ENCODE results near the gene DNASE1L1.

Gene DNASE1L1

GRCh38 chrX:154365997-154366665 lies 42.9 kb downstream of the DNASE1L1 start:
- no peak for DNase-seq

GRCh38 chrX:154365052-154365600 lies 43.9 kb downstream of the DNASE1L1 start:
- DNase-seq: no peak

GRCh38 chrX:154363706-154364439 lies 45.2 kb downstream of the DNASE1L1 start:
- no peak for DNase-seq

DNA sequence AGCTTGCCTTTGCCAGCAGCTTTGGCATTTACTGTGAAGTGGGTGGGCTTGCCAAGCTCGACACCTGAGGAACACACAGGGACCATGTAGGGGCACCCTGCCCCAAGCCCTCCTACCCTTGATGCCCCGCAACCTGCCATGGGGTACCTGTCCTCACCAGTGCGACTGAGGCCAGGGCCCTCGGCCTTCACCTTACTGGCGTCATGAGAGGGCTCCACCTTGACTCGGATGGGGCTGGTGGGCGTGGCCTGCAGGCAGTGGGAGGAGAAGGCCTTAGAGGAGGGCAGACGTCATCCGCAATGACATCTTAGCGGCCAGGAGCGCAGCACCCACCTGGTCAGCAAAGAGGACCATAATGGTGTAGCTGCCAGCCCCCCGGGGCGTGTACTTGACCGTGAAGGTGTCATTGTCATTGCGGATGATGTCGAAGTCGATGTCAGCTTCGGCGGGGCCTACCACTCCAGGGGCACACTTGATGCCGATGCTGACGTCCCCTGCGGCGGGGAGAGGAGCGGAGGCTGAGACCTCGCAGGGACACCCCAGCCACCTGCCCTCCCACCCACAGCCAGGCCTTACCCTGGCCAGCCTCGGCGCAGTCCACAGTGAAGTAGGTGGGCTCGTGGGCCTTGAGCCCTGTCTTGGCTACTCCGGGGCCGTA lies 46.8 kb downstream of the DNASE1L1 start:
- DNase-seq: no peak

GRCh38 chrX:154360155-154360713 lies 48.8 kb downstream of the DNASE1L1 start:
- no peak for DNase-seq

- no peak for DNase-seq
These were observed 49.5 kb downstream of the DNASE1L1 start for GRCh38 chrX:154359362-154360154.

GRCh38 chrX:154358829-154359228 lies 50.2 kb downstream of the DNASE1L1 start:
- no peak for DNase-seq

DNA sequence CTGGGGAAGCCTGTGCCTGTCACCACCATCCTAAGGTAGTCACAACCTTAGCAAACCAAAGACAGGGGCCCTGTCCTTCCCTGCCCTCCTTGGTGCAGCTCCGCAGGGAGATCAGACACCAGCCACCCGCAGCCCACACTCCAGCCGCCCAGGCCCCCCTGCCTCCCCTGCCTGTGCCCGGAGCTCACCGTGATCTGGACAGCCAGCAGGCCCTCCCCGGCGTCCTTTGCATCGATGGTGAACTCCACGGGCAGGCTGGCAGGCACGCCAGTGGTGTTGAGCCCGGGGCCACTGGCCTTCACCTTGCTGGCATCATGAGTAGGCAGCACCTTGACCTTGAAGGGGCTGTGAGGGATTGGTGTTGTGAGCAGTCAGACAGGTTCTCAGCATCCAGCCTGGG lies 51.0 kb downstream of the DNASE1L1 start:
- DNase-seq: no peak

GRCh38 chrX:154357205-154357604 lies 51.8 kb downstream of the DNASE1L1 start:
- no peak for DNase-seq

- no peak for DNase-seq
These were observed 52.5 kb downstream of the DNASE1L1 start for GRCh38 chrX:154356596-154356995.

DNA sequence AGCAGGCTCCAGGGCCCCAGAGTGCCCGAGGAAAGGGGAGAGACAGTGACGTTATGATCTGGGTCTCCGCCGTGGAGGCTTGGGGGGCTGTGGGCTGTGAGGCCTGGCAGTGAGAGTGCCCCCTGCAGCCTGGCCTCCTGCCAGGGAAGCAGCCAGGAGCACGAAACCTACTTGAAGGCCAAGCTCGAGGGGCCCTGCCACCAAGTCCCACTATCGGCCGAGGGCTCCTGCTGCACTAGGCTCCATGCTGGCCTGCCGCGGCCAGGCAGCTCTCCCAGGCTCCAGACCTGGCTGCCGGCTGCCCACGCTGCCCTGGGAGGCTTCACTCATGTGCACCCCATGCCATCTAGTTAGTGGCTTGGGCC lies 53.3 kb downstream of the DNASE1L1 start:
- no peak for DNase-seq

DNA sequence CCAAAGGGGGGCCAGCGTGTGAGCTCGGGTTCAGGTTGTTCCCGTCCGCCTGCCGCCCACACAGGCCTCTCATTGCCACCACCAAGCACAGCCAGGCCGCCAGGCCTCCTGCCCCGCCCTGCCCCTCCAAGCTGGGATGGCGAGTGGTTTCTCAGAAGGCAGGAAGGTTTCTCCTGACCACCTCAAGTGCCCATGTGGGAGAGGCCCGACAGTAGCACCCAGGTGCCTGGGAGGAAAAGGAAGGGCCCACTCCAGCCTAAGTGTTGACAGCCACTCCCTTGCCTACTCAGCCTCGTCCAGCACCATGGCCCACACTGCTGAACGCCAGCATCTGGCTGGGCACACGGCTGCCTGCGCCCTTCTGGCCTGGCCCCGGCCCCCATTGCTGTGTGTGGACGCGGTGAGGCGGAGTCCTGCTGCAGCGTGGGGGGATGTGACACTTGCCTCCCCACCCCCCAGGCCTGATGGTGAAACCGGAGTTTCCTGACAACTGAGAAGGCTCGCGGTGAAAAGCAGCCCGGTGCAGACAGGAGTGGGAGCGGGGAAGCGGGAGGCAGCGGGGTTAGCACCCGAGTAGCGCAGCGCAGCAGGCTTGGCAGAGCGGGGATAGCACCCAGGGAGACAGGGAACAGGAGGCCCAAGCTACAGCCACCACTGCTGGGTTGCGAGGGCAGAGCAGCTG lies 53.8 kb downstream of the DNASE1L1 start:
- DNase-seq: no peak

DNA sequence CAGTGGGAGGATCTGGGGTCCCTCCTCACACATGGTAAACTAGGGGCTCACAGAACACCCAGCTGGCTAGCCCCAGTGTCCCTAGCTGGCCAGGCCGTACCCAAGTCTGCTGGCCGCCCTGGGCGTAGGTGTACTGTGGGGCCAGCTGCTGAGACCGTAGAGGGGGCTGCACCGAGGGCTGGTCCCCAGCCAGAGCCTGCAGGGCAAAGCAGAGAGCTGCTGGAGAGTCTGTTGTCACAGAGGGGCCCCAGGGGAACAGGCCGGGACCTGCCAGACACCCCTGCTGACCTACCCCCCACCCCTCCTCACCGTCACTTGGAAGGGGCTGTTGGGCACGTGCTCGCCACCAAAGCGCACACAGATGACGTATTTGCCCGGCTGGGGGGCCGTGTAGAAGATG lies 54.5 kb downstream of the DNASE1L1 start:
- no peak for DNase-seq

GRCh38 chrX:154354013-154354412 lies 55.0 kb downstream of the DNASE1L1 start:
- no peak for DNase-seq

- DNase-seq: no peak
These were observed 55.7 kb downstream of the DNASE1L1 start for GRCh38 chrX:154353172-154353843.

DNA sequence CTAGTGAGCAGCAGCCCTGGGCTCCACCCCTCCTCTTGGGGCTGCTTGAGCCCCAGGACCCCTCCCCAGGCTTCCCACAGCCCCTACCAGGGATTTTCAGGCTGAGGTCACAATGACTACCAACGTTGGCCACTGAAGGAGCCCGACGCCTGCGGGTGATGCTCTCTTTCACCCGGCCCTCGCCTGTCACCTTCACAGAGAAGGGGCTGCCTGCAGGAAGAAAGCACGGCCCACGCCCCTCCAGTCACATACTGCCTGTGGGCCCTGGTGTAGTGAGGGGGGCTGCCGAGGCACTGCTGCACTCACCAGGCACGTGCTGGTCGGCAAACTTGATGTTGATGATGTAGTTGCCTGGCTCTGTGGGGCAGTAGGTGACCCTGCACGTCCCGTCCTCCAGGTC lies 56.6 kb downstream of the DNASE1L1 start:
- no peak for DNase-seq

DNA sequence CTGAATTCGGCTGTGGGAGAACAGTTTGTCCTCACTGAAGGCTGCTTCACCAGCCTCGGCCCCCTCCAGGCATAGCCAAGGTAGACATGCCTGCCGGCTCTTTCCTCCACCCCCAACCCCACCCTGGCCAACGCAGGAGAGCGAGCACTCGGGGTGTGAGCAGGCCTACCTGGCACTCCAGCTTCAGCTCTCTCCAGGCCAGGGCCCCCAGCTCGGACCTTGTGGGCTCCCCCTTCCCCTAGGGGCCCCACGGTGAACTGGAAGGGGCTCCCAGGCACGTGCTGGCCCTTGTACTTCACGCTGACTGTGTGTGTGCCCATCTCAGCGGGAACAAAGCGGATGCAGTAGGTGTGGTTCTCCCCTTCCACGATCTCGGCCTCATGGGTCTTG lies 57.0 kb downstream of the DNASE1L1 start:
- no peak for DNase-seq
